HCT116 (cell line): ENCODE measurements around the gene BST1. TPM values are rescaled to one million over a fixed set of nuclear protein-coding genes. Genes with fewer than 3 reads are reported as not detected.

Source experiments
- ATAC-seq: fragments of 200-7000 bp; cut with Tn5 transposase; 2 replicates; pipeline ENCODE4 v1.9.1; 2020; ENCODE audit warnings: mild to moderate bottlenecking, moderate library complexity
- BruUV-seq: library from RNA; stranded (reverse); fragments of 400-500 nt; replicated peaks from 2 replicates; lab custom pipeline; 2021; lab: Mats Ljungman, UMichigan
- CTCF ChIA-PET: fragments of 300-600 bp; sonication (Branson Sonifier 250); formaldehyde crosslinking; loops from one replicate; lab custom pipeline; 2021; ENCODE audit warnings: antibody characterized with exemption; lab: Charles Lee
- POLR2A ChIA-PET: fragments of 300-600, 350-600 bp; sonication (Branson Sonifier 250); formaldehyde crosslinking; loops from one replicate; lab custom pipeline; 2021; ENCODE audit warnings: antibody characterized with exemption; lab: Charles Lee
- RAD21 ChIA-PET, 2 experiments: fragments of 300-600 bp; sonication (Branson Sonifier 250); formaldehyde crosslinking; loops; one replicate each; lab custom pipeline; 2023; ENCODE audit warnings: low total read pairs in 2 of 2; ENCODE audit not compliant: uncharacterized antibody in 2 of 2, unreplicated experiment in 2 of 2, low non-redundant PET in 1 of 2; lab: Charles Lee
- DNase-seq: peaks from one replicate; pipeline ENCODE4 v3.0.0-alpha.2; 2010; ENCODE audit warnings: low read depth, low spot score
- H2AFZ ChIP-seq: fragments of 200-600 bp; shearing (Covaris generic), sonication (generic); 2 replicates; pipeline ENCODE4 v1.6.1; 2017; ENCODE audit warnings: low read depth, mixed run types, mixed read lengths, antibody characterized with exemption, low read length; ENCODE audit not compliant: poor library complexity, severe bottlenecking
- H3K27ac ChIP-seq: 2 replicates; pipeline ENCODE4 v1.5.1; 2012; ENCODE audit warnings: low read depth, low read length
- H3K27me3 ChIP-seq: fragments of 200-600 bp; sonication (generic); 2 replicates; pipeline ENCODE4 v1.6.1; 2016; ENCODE audit warnings: mixed run types, low read length, mixed read lengths; ENCODE audit not compliant: insufficient read depth
- H3K36me3 ChIP-seq, 2 experiments: fragments of 200-500 bp in 1 of 2; fragments of 200-600 bp in 1 of 2; sonication (Bioruptor generic) in 1 of 2; sonication (generic) in 1 of 2; 2 replicates each; pipeline versions ENCODE4 v1.5.1 to v1.6.1; 2014 to 2016; ENCODE audit warnings: low read length in 2 of 2, inconsistent platforms in 1 of 2, mixed read lengths in 1 of 2, mixed run types in 1 of 2; ENCODE audit not compliant: insufficient read depth in 2 of 2, control insufficient read depth in 1 of 2
- H3K4me1 ChIP-seq, 2 experiments: fragments of 200-600 bp in 1 of 2; sonication (generic) in 1 of 2; 2 replicates each; pipeline versions ENCODE4 v1.5.1 to v1.6.1; 2012 to 2017; ENCODE audit warnings: low read length in 2 of 2, inconsistent platforms in 1 of 2, mild to moderate bottlenecking in 1 of 2, mixed read lengths in 1 of 2, mixed run types in 1 of 2, moderate library complexity in 1 of 2; ENCODE audit not compliant: insufficient read depth in 2 of 2, control insufficient read depth in 1 of 2
- H3K4me2 ChIP-seq: fragments of 200-600 bp; sonication (generic); 2 replicates; pipeline ENCODE4 v1.6.1; 2017; ENCODE audit warnings: mixed run types, low read length, mixed read lengths
- H3K4me3 ChIP-seq, 2 experiments: fragments of 200-600 bp in 1 of 2; sonication (generic) in 1 of 2; replicated peaks in 1 of 2; 2 replicates each; pipeline ENCODE4 v1.5.1; 2011 to 2016; ENCODE audit warnings: low read length in 2 of 2, control low read depth in 1 of 2, low read depth in 1 of 2, mild to moderate bottlenecking in 1 of 2, mixed read lengths in 1 of 2, mixed run types in 1 of 2
- H3K79me2 ChIP-seq: fragments of 200-600 bp; sonication (generic); 2 replicates; pipeline ENCODE4 v1.6.1; 2017; ENCODE audit warnings: mild to moderate bottlenecking, mixed run types, low read length, moderate library complexity, mixed read lengths; ENCODE audit not compliant: insufficient read depth
- H3K9ac ChIP-seq: fragments of 200-600 bp; sonication (generic); 2 replicates; pipeline ENCODE4 v1.6.1; 2016; ENCODE audit warnings: low read length, mixed read lengths
- H3K9me2 ChIP-seq: fragments of 200-600 bp; sonication (generic), shearing (Covaris generic); 2 replicates; pipeline ENCODE4 v1.6.1; 2017; ENCODE audit warnings: mixed run types, mild to moderate bottlenecking, moderate library complexity; ENCODE audit not compliant: insufficient read depth
- H3K9me3 ChIP-seq, 2 experiments: fragments of 200-500 bp in 1 of 2; fragments of 200-600 bp in 1 of 2; sonication (Bioruptor generic) in 1 of 2; sonication (generic) in 1 of 2; 2 replicates each; pipeline ENCODE4 v1.6.1; 2014 to 2017; ENCODE audit warnings: low read length in 2 of 2, mixed read lengths in 2 of 2, inconsistent platforms in 1 of 2, low read depth in 1 of 2, mild to moderate bottlenecking in 1 of 2, mixed run types in 1 of 2, moderate library complexity in 1 of 2; ENCODE audit not compliant: control insufficient read depth in 1 of 2, insufficient read depth in 1 of 2
- H4K20me1 ChIP-seq: fragments of 200-600 bp; sonication (generic), shearing (Covaris generic); 2 replicates; pipeline ENCODE4 v1.6.1; 2017; ENCODE audit warnings: mixed run types, mild to moderate bottlenecking, moderate library complexity; ENCODE audit not compliant: insufficient read depth
- CBX3 ChIP-seq: IDR thresholded peaks from 2 replicates; pipeline ENCODE4 v1.6.1; 2012; ENCODE audit warnings: low read depth
- EGR1 ChIP-seq: IDR thresholded peaks from 2 replicates; pipeline ENCODE4 v1.6.1; 2012; ENCODE audit warnings: low read depth
- ELF1 ChIP-seq: IDR thresholded peaks from 2 replicates; pipeline ENCODE4 v1.6.1; 2012; ENCODE audit warnings: low read depth, borderline replicate concordance
- EZH2 ChIP-seq: fragments of 200-600 bp; sonication (generic); IDR thresholded peaks from 2 replicates; pipeline ENCODE4 v1.6.1; 2017; ENCODE audit warnings: antibody characterized with exemption, mixed run types
- FOSL1 ChIP-seq: IDR thresholded peaks from 2 replicates; pipeline ENCODE4 v1.6.1; 2012; ENCODE audit warnings: low read depth
- JUND ChIP-seq: IDR thresholded peaks from 2 replicates; pipeline ENCODE4 v1.6.1; 2012
- POLR2A ChIP-seq: IDR thresholded peaks from 2 replicates; pipeline ENCODE4 v1.7.0; 2011; ENCODE audit warnings: borderline replicate concordance; ENCODE audit not compliant: insufficient read depth, insufficient read length; ENCODE audit errors: extremely low read depth
- RAD21 ChIP-seq: IDR thresholded peaks from 2 replicates; pipeline ENCODE4 v1.6.1; 2012; ENCODE audit warnings: low read depth, mild to moderate bottlenecking
- ZFX ChIP-seq: fragments of 450-650 bp; IDR thresholded peaks from 2 replicates; pipeline ENCODE4 v1.6.1; 2017
- intact Hi-C: fragments of 100-400 bp; cut with micrococcal nuclease; formaldehyde crosslinking; loops from 2 replicates; pipeline ENCODE4 v1.10.0; 2022
- total RNA-seq: library from RNA; stranded (reverse); gene quantifications from one replicate; pipeline ENCODE4 v1.2.1, GENCODE V29; 2021; ENCODE audit not compliant: unreplicated experiment
- TF ChIP-seq, protein P1 (sequence below): IDR thresholded peaks from 2 replicates; pipeline ENCODE4 v1.6.1; 2012
- TF ChIP-seq, protein P2 (sequence below): IDR thresholded peaks from 2 replicates; pipeline ENCODE4 v1.6.1; 2012
- TF ChIP-seq, protein P3 (sequence below): IDR thresholded peaks from 2 replicates; pipeline ENCODE4 v1.6.1; 2012; ENCODE audit warnings: low read depth

BST1 gene
- total RNA-seq, 1 experiment from 2014 or later: 0.44 TPM

DNA sequence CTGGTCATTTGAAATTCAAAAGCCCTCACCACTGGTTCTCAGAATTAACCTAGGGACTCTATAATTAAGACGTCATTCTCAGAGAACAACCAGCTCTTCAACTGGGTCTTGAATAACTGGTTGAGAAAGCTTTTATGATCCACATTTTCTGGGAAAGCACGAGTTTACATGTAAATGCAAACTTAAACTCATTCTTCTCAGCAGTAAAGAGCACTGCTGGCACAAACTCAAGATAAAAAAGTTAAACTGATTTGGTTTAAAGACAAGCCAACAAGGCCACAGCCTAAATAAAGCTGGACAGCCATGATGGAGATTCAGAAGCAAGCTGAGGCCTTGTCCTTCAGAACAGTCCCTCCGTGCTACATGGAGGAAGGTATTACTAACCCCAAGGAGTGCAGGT lies 13.2 kb downstream of the BST1 start:
- H4K20me1 ChIP-seq: no peaks in the 10 kb centered on the region
- H2AFZ ChIP-seq: no peak overlapping the region
- H3K9me2 ChIP-seq: no peaks in the 10 kb centered on the region
- H3K79me2 ChIP-seq: no peaks in the 10 kb centered on the region
- H3K9ac ChIP-seq: no peak overlapping the region
- H3K27me3 ChIP-seq: no peaks in the 10 kb centered on the region
- no peak for DNase-seq
- no peak overlapping the region for H3K4me2 ChIP-seq
- no peak overlapping the region for H3K27ac ChIP-seq
- no TSS peak for BruUV-seq
- RAD21 ChIA-PET: no interaction called here
- no peaks in the 10 kb centered on the region for H3K9me3 ChIP-seq
- no peaks in the 10 kb centered on the region for H3K36me3 ChIP-seq
- TF ChIP-seq EZH2 (no peak), JUND (no peak), ZFX (no peak), FOSL1 (no peak), RAD21 (no peak), EGR1 (no peak), ELF1 (no peak), CBX3 (no peak), POLR2A (no peak)
- TF ChIP-seq, protein P1, sequence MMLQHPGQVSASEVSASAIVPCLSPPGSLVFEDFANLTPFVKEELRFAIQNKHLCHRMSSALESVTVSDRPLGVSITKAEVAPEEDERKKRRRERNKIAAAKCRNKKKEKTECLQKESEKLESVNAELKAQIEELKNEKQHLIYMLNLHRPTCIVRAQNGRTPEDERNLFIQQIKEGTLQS: no peak
- TF ChIP-seq, protein P2, sequence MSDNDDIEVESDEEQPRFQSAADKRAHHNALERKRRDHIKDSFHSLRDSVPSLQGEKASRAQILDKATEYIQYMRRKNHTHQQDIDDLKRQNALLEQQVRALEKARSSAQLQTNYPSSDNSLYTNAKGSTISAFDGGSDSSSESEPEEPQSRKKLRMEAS: no peak
- TF ChIP-seq, protein P3, sequence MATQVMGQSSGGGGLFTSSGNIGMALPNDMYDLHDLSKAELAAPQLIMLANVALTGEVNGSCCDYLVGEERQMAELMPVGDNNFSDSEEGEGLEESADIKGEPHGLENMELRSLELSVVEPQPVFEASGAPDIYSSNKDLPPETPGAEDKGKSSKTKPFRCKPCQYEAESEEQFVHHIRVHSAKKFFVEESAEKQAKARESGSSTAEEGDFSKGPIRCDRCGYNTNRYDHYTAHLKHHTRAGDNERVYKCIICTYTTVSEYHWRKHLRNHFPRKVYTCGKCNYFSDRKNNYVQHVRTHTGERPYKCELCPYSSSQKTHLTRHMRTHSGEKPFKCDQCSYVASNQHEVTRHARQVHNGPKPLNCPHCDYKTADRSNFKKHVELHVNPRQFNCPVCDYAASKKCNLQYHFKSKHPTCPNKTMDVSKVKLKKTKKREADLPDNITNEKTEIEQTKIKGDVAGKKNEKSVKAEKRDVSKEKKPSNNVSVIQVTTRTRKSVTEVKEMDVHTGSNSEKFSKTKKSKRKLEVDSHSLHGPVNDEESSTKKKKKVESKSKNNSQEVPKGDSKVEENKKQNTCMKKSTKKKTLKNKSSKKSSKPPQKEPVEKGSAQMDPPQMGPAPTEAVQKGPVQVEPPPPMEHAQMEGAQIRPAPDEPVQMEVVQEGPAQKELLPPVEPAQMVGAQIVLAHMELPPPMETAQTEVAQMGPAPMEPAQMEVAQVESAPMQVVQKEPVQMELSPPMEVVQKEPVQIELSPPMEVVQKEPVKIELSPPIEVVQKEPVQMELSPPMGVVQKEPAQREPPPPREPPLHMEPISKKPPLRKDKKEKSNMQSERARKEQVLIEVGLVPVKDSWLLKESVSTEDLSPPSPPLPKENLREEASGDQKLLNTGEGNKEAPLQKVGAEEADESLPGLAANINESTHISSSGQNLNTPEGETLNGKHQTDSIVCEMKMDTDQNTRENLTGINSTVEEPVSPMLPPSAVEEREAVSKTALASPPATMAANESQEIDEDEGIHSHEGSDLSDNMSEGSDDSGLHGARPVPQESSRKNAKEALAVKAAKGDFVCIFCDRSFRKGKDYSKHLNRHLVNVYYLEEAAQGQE: no peak
- CTCF ChIA-PET: no interaction called here
- peaks cover 0 to 5% of the 10 kb centered on the region in 2 experiments; a peak in 1 of 4 replicates for H3K4me1 ChIP-seq
- POLR2A ChIA-PET: no interaction called here
- intact Hi-C loops: no loop called here
- no peak for ATAC-seq
- H3K4me3 ChIP-seq: no peak overlapping the region
